Hepatocyte (in vitro differentiated cells): ENCODE measurements around the gene C6orf89. TPM values are rescaled to one million over a fixed set of nuclear protein-coding genes. Genes with fewer than 3 reads are reported as not detected.
A peak's percentile ranks its signal among the peaks of the same experiment; 100 is the strongest.

Experiments
- DNase-seq: peaks from one replicate; pipeline ENCODE4 v3.0.0-alpha.2; 2016; ENCODE audit warnings: low spot score
- H2AFZ ChIP-seq: fragments of 200-600 bp; sonication (generic); 2 replicates; pipeline ENCODE4 v1.6.0; 2016; ENCODE audit warnings: antibody characterized with exemption, mild to moderate bottlenecking
- H3K27ac ChIP-seq: fragments of 200-600 bp; sonication (generic); 2 replicates; pipeline ENCODE4 v1.5.1; 2016; ENCODE audit warnings: mild to moderate bottlenecking
- H3K27me3 ChIP-seq: fragments of 200-600 bp; sonication (generic); 2 replicates; pipeline ENCODE4 v1.6.1; 2016
- H3K36me3 ChIP-seq: fragments of 200-600 bp; sonication (generic); replicated peaks from 2 replicates; pipeline ENCODE4 v1.5.1; 2016; ENCODE audit warnings: low read depth; ENCODE audit not compliant: insufficient read depth
- H3K4me1 ChIP-seq: fragments of 200-600 bp; sonication (generic); 2 replicates; pipeline ENCODE4 v1.5.1; 2016; ENCODE audit warnings: mild to moderate bottlenecking, moderate library complexity; ENCODE audit not compliant: insufficient read depth
- H3K4me2 ChIP-seq: fragments of 200-600 bp; sonication (generic); 2 replicates; pipeline ENCODE4 v1.6.0; 2016
- H3K4me3 ChIP-seq: fragments of 200-600 bp; sonication (generic); 2 replicates; pipeline ENCODE4 v1.5.1; 2016; ENCODE audit warnings: mild to moderate bottlenecking
- H3K79me2 ChIP-seq: fragments of 200-600 bp; sonication (generic); 2 replicates; pipeline ENCODE4 v1.6.0; 2017; ENCODE audit warnings: mild to moderate bottlenecking
- H3K9me2 ChIP-seq: fragments of 200-600 bp; sonication (generic); replicated peaks from 2 replicates; pipeline ENCODE4 v1.6.0; 2017; ENCODE audit warnings: mild to moderate bottlenecking; ENCODE audit not compliant: insufficient read depth
- H3K9me3 ChIP-seq: fragments of 200-600 bp; sonication (generic); 2 replicates; pipeline ENCODE4 v1.5.1; 2016; ENCODE audit warnings: low read depth, mild to moderate bottlenecking
- H4K20me1 ChIP-seq: fragments of 200-600 bp; sonication (generic); 2 replicates; pipeline ENCODE4 v1.6.0; 2016; ENCODE audit warnings: mild to moderate bottlenecking; ENCODE audit not compliant: insufficient read depth, poor library complexity, severe bottlenecking
- CTCF ChIP-seq: fragments of 200-600 bp; sonication (generic); IDR thresholded peaks from 2 replicates; pipeline ENCODE4 v1.5.1; 2016; ENCODE audit warnings: antibody characterized with exemption, mild to moderate bottlenecking; ENCODE audit not compliant: poor library complexity
- EZH2 ChIP-seq: fragments of 200-600 bp; sonication (generic); IDR thresholded peaks from 2 replicates; pipeline ENCODE4 v1.6.1; 2016; ENCODE audit warnings: antibody characterized with exemption, mild to moderate bottlenecking, borderline replicate concordance
- EZH2phosphoT487 ChIP-seq: fragments of 200-600 bp; sonication (generic); IDR thresholded peaks from one replicate; pipeline ENCODE4 v1.6.1; 2018; ENCODE audit warnings: antibody characterized with exemption, mild to moderate bottlenecking, low read depth, moderate library complexity; ENCODE audit not compliant: unreplicated experiment, severe bottlenecking
- WGBS: methylation state at CpG from one replicate; pipeline ENCODE4 v1.1.6; 2016; ENCODE audit warnings: low lambda C conversion rate; ENCODE audit errors: missing lambda C conversion rate; 5-methylcytosine and 5-hydroxymethylcytosine counted together
- polyA plus RNA-seq: library from polyadenylated mRNA; unstranded; fragments of >200 nt; fragmentation: Nextera tagmentation; extraction: Ambion mirVana; gene quantifications from 2 replicates; pipeline ENCODE4 v1.2.1, GENCODE V29; 2016
- total RNA-seq: library from RNA; depleted of rRNA; stranded (reverse); fragments of >200 nt; gene quantifications from 2 replicates; pipeline ENCODE4 v1.2.3, GENCODE V29; 2014

C6orf89 gene
- total and polyA plus RNA-seq, 2 experiments from 2014 or later: 39.6 to 45.2 TPM

GRCh38 chr6:36840432-36841403 is 45.0 kb upstream of the C6orf89 start:
- Histone ChIP-seq H4K20me1 (no peaks in the 10 kb centered on the region), H3K9me2 (no peaks in the 10 kb centered on the region), H2AFZ (peak overlapping the region; percentile 40), H3K4me1 (peaks cover 14% of the 10 kb centered on the region), H3K36me3 (no peaks in the 10 kb centered on the region), H3K9me3 (no peaks in the 10 kb centered on the region), H3K27me3 (peaks cover 29% of the 10 kb centered on the region), H3K27ac (peak overlapping the region; percentile 39), H3K4me2 (peak overlapping the region; percentile 96), H3K4me3 (peak overlapping the region; percentile 41), H3K79me2 (no peaks in the 10 kb centered on the region)
- WGBS: 9% methylated on average over 42 of the region's 44 CpGs
- TF ChIP-seq EZH2 (no peak), EZH2phosphoT487 (no peak), CTCF (no peak)
- peak; percentile 38 for DNase-seq

- H3K36me3 ChIP-seq: no peaks in the 10 kb centered on the region
- no peaks in the 10 kb centered on the region for H3K9me3 ChIP-seq
- H3K9me2 ChIP-seq: no peaks in the 10 kb centered on the region
- no peak for DNase-seq
- H3K79me2 ChIP-seq: no peaks in the 10 kb centered on the region
- WGBS: 100% methylated on average over 2 of the region's 2 CpGs
- H3K4me1 ChIP-seq: peaks cover 14% of the 10 kb centered on the region
- H3K27me3 ChIP-seq: peaks cover 29% of the 10 kb centered on the region
- no peak overlapping the region for H3K4me3 ChIP-seq
- no peak overlapping the region for H3K4me2 ChIP-seq
- H4K20me1 ChIP-seq: no peaks in the 10 kb centered on the region
- TF ChIP-seq EZH2 (no peak), EZH2phosphoT487 (no peak), CTCF (no peak)
- no peak overlapping the region for H2AFZ ChIP-seq
- H3K27ac ChIP-seq: no peak overlapping the region
These were observed 44.0 kb upstream of the C6orf89 start for GRCh38 chr6:36841756-36842155.

GRCh38 chr6:36843170-36843569 is 42.6 kb upstream of the C6orf89 start:
- Histone ChIP-seq H3K27me3 (peaks cover 20% of the 10 kb centered on the region), H3K9me2 (no peaks in the 10 kb centered on the region), H3K4me3 (no peak overlapping the region), H3K4me1 (peaks cover 14% of the 10 kb centered on the region), H3K27ac (no peak overlapping the region), H3K9me3 (no peaks in the 10 kb centered on the region), H3K4me2 (no peak overlapping the region), H4K20me1 (no peaks in the 10 kb centered on the region), H2AFZ (no peak overlapping the region), H3K79me2 (no peaks in the 10 kb centered on the region), H3K36me3 (no peaks in the 10 kb centered on the region)
- TF ChIP-seq EZH2phosphoT487 (no peak), EZH2 (no peak), CTCF (no peak)
- no peak for DNase-seq
- 78% methylated on average over 4 of the region's 4 CpGs for WGBS
